PC-9 (cell line): ENCODE results near the gene MELK. TPM values are rescaled to one million over a fixed set of nuclear protein-coding genes. Genes with fewer than 3 reads are reported as not detected.

ENCODE experiments used
- BruUV-seq: library from RNA; stranded (reverse); fragments of 400-500 nt; replicated peaks from 2 replicates; lab custom pipeline; 2021; lab: Mats Ljungman, UMichigan
- CTCF ChIA-PET: fragments of 300-600 bp; sonication (Branson Sonifier 250); formaldehyde crosslinking; loops from one replicate; lab custom pipeline; 2022; ENCODE audit warnings: antibody characterized with exemption; lab: Charles Lee
- POLR2A ChIA-PET: fragments of 300-600 bp; sonication (Branson Sonifier 250); formaldehyde crosslinking; loops from one replicate; lab custom pipeline; 2022; ENCODE audit warnings: antibody characterized with exemption; ENCODE audit not compliant: unreplicated experiment; lab: Charles Lee
- DNase-seq, 2 experiments: peaks; one replicate each; pipeline versions ENCODE4 v3.0.0 to v3.0.0-alpha.2; 2015 to 2022; ENCODE audit warnings: mixed read lengths in 1 of 2
- H2AFZ ChIP-seq: fragments of 200-600 bp; sonication (generic); 2 replicates; pipeline ENCODE4 v1.8.1; 2017; ENCODE audit warnings: antibody characterized with exemption
- H3F3A ChIP-seq: fragments of 200-600 bp; sonication (generic); 2 replicates; pipeline ENCODE4 v1.8.1; 2017; ENCODE audit warnings: antibody characterized with exemption, mild to moderate bottlenecking, low read depth; ENCODE audit not compliant: insufficient read depth
- H3K27ac ChIP-seq: fragments of 200-600 bp; sonication (generic); 2 replicates; pipeline ENCODE4 v1.6.1; 2016; ENCODE audit warnings: mixed run types
- H3K27me3 ChIP-seq: fragments of 200-600 bp; sonication (generic); 2 replicates; pipeline ENCODE4 v1.6.1; 2016; ENCODE audit warnings: low read depth, mixed run types; ENCODE audit not compliant: insufficient read depth
- H3K36me3 ChIP-seq: fragments of 200-600 bp; sonication (generic); 2 replicates; pipeline ENCODE4 v1.6.1; 2016; ENCODE audit warnings: low read depth, mixed run types
- H3K4me1 ChIP-seq: fragments of 200-600 bp; sonication (generic); replicated peaks from 2 replicates; pipeline ENCODE4 v1.6.1; 2016; ENCODE audit warnings: mixed run types; ENCODE audit not compliant: insufficient read depth
- H3K4me2 ChIP-seq: fragments of 200-600 bp; sonication (generic); 2 replicates; pipeline ENCODE4 v1.6.1; 2017; ENCODE audit warnings: mixed run types
- H3K4me3 ChIP-seq: fragments of 200-600 bp; sonication (generic); 2 replicates; pipeline ENCODE4 v1.6.1; 2016; ENCODE audit warnings: mixed run types
- H3K79me2 ChIP-seq: fragments of 200-600 bp; sonication (generic); 2 replicates; pipeline ENCODE4 v1.6.1; 2017; ENCODE audit warnings: low read depth, mixed run types
- H3K9me2 ChIP-seq: fragments of 200-600 bp; sonication (generic); 2 replicates; pipeline ENCODE4 v1.8.1; 2017; ENCODE audit warnings: mild to moderate bottlenecking; ENCODE audit not compliant: insufficient read depth
- H3K9me3 ChIP-seq: fragments of 200-600 bp; sonication (generic); 2 replicates; pipeline ENCODE4 v1.8.1; 2016; ENCODE audit warnings: low read depth; ENCODE audit not compliant: insufficient read depth
- H4K20me1 ChIP-seq: fragments of 200-600 bp; sonication (generic); 2 replicates; pipeline ENCODE4 v1.8.1; 2017; ENCODE audit not compliant: insufficient read depth
- EZH2 ChIP-seq: fragments of 200-600 bp; sonication (generic); IDR thresholded peaks from 2 replicates; pipeline ENCODE4 v1.8.0; 2017; ENCODE audit warnings: antibody characterized with exemption, low read depth
- intact Hi-C: fragments of 100-400 bp; cut with micrococcal nuclease; formaldehyde crosslinking; loops from one replicate; pipeline ENCODE4 v1.10.0; 2022; ENCODE audit not compliant: unreplicated experiment
- total RNA-seq: library from RNA; stranded (reverse); gene quantifications from 2 replicates; pipeline ENCODE4 v1.2.3, GENCODE V29; 2021
- TF ChIP-seq, protein P1 (sequence below): fragments of 200-600 bp; sonication (generic); conservative IDR thresholded peaks from 2 replicates; pipeline ENCODE4 v1.6.1; 2017; ENCODE audit warnings: mixed run types, antibody characterized with exemption, mild to moderate bottlenecking, moderate library complexity

The MELK gene
- total RNA-seq, 1 experiment from 2014 or later, result 48.1 TPM

DNA sequence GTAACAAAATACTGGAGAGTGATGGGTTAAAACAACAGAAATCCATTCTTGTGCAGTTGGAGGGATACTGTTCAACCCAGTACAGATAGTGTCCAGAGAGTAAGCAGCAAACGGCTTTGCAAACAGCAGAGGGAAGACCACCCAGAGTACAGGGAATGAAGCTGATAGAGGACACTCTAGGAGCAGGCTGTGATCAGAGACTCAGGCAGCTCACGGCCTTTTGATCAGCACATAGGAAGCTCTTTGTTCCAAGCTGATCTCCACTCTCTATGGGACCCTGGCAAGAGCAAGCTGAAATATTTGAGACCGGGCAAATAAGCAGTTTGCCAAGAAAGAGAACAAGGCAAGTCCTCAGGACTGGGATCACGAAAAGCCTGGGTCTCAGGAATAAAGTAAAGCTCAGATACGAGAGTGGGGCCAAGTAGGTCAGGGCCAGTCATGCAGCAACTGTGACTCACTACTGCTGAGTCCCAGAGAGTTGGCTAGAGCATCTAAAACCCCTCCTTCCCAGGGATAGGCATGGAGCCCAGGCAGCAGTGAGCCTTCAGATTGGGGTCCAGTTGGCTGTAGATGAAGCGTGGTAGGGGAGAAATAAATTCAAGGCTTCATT is 52.4 kb downstream of the MELK start:
- no peaks in the 10 kb centered on the region for H3K27me3 ChIP-seq
- no peak for TF ChIP-seq EZH2
- TF ChIP-seq, protein P1, sequence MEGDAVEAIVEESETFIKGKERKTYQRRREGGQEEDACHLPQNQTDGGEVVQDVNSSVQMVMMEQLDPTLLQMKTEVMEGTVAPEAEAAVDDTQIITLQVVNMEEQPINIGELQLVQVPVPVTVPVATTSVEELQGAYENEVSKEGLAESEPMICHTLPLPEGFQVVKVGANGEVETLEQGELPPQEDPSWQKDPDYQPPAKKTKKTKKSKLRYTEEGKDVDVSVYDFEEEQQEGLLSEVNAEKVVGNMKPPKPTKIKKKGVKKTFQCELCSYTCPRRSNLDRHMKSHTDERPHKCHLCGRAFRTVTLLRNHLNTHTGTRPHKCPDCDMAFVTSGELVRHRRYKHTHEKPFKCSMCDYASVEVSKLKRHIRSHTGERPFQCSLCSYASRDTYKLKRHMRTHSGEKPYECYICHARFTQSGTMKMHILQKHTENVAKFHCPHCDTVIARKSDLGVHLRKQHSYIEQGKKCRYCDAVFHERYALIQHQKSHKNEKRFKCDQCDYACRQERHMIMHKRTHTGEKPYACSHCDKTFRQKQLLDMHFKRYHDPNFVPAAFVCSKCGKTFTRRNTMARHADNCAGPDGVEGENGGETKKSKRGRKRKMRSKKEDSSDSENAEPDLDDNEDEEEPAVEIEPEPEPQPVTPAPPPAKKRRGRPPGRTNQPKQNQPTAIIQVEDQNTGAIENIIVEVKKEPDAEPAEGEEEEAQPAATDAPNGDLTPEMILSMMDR, result no peak
- no peaks in the 10 kb centered on the region for H3K36me3 ChIP-seq
- H3K4me1 ChIP-seq, result no peaks in the 10 kb centered on the region
- H3K4me3 ChIP-seq, result no peak overlapping the region
- intact Hi-C loops, result no loop called here
- CTCF ChIA-PET, result no interaction called here
- no peaks in the 10 kb centered on the region for H3F3A ChIP-seq
- H2AFZ ChIP-seq, result no peak overlapping the region
- no peaks in the 10 kb centered on the region; the same call in 1 of the 2 replicates for H3K79me2 ChIP-seq
- H3K9me3 ChIP-seq, result no peaks in the 10 kb centered on the region
- POLR2A ChIA-PET, result no interaction called here
- BruUV-seq, result no TSS peak
- H3K4me2 ChIP-seq, result no peak overlapping the region
- no peak overlapping the region for H3K27ac ChIP-seq
- H3K9me2 ChIP-seq, result no peaks in the 10 kb centered on the region
- no peak for DNase-seq
- H4K20me1 ChIP-seq, result no peaks in the 10 kb centered on the region

DNA sequence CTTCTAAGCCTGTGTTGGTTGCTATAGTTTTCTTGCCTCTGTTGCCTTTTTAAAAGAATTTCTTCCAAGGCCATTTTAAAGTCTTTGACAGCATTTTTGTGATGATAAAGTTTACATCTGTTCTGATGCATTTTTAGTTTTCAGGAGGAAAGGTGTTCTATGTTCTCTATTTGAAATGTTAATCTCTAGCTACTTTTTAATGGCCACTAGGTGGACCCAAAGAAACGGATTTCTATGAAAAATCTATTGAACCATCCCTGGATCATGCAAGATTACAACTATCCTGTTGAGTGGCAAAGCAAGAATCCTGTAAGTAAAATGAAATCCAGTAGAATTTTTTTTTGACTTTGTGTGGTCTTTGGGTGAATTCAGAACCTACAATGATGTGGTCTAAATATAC is 60.2 kb downstream of the MELK start:
- CTCF ChIA-PET, result interaction anchor here (0.5 to 1.3 kb wide), 2 partner anchors 96 to 101 kb away, joined by 3 to 10 read pairs; no protein-coding TSS in a partner anchor
- Histone ChIP-seq H2AFZ (no peak overlapping the region), H4K20me1 (no peaks in the 10 kb centered on the region), H3K4me2 (no peak overlapping the region), H3K4me1 (no peaks in the 10 kb centered on the region), H3K79me2 (no peaks in the 10 kb centered on the region), H3K9me2 (no peaks in the 10 kb centered on the region), H3K9me3 (no peaks in the 10 kb centered on the region), H3K27ac (no peak overlapping the region), H3F3A (0 out of 2 replicates have a peak, but pooled peaks cover 3% of the 10 kb centered on the region), H3K36me3 (no peaks in the 10 kb centered on the region), H3K4me3 (no peak overlapping the region), H3K27me3 (no peaks in the 10 kb centered on the region)
- TF ChIP-seq, protein P1, result peak; percentile 70
- no peak for TF ChIP-seq EZH2
- POLR2A ChIA-PET, result no interaction called here
- no TSS peak for BruUV-seq
- intact Hi-C loops, result loop anchor here (1.0 to 5.0 kb wide), 2 partner anchors 96 to 239 kb away; no protein-coding TSS in a partner anchor
- no peak for DNase-seq

DNA sequence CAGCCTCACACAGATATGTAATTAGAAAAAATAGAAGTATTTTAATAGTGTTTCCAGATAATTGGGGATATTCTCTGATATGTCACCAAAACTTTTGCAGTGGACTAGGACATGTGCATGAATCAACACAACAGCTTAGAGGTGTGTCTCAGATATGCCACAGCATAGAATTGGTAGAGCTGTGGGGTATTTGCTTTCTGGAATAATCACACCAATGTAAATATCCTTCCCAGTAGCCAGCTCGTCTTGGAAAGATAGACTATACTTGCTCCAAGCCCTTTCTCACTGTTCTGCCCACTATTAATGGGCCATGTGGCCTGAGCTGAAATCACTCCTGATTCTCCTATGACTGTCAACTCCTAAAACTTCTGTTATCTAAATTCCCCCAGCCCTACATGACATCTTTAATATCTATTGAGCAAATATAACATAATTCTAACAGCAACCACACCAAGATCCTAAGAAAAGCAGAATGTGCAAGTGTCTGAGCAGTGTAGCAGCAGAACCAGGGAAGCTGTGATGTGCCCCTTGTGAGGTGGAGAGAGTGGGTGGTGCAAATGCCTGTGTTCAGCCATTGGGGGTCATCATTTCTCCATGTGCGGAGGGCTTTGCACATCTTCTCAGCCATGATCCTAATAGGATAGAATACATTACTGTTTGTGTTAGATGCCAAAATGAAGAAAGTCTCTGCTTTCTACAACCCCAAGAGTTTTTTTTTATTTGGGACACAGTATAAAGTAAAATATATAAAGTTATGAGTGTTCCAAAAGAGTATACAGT is 65.0 kb downstream of the MELK start:
- H3K27ac ChIP-seq, result no peak overlapping the region
- DNase-seq, result no peak
- H3F3A ChIP-seq, result 0 out of 2 replicates have a peak, but pooled peaks cover 3% of the 10 kb centered on the region
- POLR2A ChIA-PET, result no interaction called here
- CTCF ChIA-PET, result interaction anchor here (0.7 kb wide), 1 partner anchor 804 kb away, joined by 3 read pairs; no protein-coding TSS in a partner anchor
- no peak for TF ChIP-seq EZH2
- TF ChIP-seq, protein P1, result no peak
- intact Hi-C loops, result no loop called here
- H3K27me3 ChIP-seq, result no peaks in the 10 kb centered on the region
- no peaks in the 10 kb centered on the region for H3K9me2 ChIP-seq
- no peak overlapping the region for H3K4me2 ChIP-seq
- H3K79me2 ChIP-seq, result no peaks in the 10 kb centered on the region
- H3K4me1 ChIP-seq, result no peaks in the 10 kb centered on the region
- H2AFZ ChIP-seq, result no peak overlapping the region
- no TSS peak for BruUV-seq
- no peaks in the 10 kb centered on the region for H4K20me1 ChIP-seq
- H3K4me3 ChIP-seq, result no peak overlapping the region
- no peaks in the 10 kb centered on the region for H3K9me3 ChIP-seq
- H3K36me3 ChIP-seq, result no peaks in the 10 kb centered on the region
